Pons (tissue), 1 donor: ENCODE data around the gene BANP.
A peak's percentile ranks its signal among the peaks of the same experiment; 100 is the strongest.
"Not testable (repeated sequence)": the region's sequence is repeated elsewhere in the genome, so short reads cannot be mapped to it uniquely, and the experiment has no call there.

Experiments used
- DNase-seq: peaks from one replicate; pipeline ENCODE4 v3.0.0-alpha.2; 2016; ENCODE audit warnings: low spot score

Gene BANP

DNA sequence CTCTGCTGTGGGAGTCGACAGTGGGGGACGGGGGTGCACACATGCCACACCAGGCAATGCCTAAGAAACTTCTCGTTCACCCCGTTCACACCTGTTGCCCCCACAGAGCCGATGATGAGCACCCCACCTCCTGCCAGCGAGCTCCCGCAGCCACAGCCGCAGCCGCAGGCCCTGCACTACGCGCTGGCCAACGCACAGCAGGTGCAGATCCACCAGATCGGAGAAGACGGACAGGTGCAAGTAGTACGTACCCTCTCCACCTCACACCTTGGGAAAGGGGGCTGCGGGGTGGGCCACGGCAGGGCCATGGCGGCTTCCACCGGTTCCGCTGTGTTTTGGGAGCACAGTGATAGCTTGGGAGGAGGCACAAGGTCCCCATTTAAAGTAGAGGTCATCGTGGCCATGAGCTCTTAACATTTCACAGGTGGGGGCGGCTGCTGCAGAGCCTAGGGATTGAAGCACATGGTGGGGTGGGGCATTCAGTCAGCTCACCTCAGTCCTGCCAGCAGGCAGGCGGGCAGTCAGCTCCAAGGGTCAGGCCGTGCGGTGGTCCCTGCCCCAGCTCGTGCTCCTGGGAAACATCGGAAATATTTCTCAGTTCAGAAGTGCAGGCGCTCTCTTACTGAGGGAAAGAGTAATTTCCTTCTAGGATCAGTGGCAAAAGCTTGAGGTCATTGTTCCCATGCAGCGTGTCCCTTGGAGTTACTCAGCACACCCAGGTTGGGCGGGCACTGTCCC, 81.9 kb downstream of the BANP start:
- not testable (repeated sequence) for DNase-seq

GRCh38 chr16:88034770-88035169, 83.5 kb downstream of the BANP start:
- no peak for DNase-seq

DNA sequence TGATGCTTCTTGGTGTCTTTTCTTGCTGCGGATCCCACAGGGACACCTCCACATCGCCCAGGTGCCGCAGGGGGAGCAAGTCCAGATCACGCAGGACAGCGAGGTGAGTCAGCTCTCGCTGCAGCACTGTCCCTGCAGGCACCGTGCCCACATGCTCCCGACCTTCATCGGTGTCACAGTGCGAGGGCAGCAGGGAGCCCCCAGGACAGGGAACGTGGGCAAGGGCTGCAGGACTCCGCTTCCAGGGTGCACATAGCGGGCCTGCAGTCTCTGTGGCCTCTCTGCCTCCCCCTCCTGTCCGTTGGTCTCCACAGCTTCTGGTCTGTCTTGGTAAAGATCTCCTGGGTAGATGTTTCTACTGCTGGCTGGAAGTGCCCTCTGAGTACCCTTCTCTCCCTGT, 84.1 kb downstream of the BANP start:
- no peak for DNase-seq

DNA sequence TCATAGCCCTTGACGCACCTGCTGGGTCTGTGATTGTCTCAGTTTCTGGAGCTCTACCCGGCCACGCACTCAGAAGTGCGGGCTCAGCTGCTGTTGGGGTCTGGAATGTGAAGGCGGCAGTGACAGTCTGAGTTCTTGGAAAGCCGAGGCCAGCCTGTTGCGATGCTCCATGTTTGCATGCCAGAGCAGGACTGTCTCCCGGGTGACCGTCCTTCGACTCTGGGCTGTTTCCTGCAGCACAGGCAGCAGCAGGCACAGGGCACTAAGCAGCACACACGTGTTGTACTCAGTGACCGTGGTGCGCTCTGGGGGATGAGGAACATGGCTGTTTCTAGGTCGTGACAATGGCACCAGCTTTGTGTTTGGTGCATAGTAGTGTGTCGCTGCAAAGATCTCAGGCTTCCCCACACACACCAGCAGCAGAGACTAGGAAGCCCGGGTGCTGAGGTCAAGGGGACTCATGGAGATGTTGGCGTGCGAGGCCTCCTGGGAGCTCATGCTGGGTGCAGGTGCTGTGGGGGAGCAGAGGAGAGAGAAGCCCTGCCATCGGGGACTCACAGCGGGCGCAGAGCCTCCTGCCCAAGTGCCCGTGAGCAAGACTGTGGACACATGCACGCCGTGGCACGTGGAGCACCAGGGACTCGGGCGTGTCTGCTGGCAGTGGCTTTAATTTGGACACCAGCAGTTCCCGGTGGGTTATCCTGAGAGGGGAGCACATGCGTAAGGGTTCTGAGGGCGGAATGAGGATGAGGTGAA, 84.8 kb downstream of the BANP start:
- DNase-seq, result not testable (repeated sequence)

GRCh38 chr16:88036640-88036996, 85.4 kb downstream of the BANP start:
- not testable (repeated sequence) for DNase-seq

DNA sequence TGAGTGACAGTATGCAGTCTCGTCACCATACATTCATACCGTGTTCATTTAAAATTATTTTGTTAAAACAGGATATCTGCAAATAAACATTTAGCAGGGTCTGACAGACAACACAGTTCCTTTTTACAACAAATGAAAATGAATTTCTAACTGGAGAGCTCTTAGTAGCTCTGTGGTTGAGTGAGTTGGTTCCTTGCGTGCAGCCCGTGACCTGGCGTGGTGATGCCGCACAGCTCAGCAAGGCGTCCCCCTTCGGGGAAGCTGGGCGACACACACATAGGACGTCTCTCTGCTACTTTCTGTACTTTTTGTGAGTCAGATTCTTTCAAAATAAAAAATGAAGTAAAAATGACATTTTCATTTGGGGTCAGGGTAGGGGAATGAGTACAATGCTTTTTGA, 86.1 kb downstream of the BANP start:
- not testable (repeated sequence) for DNase-seq

GRCh38 chr16:88037876-88038525, 86.8 kb downstream of the BANP start:
- not testable (repeated sequence) for DNase-seq

DNA sequence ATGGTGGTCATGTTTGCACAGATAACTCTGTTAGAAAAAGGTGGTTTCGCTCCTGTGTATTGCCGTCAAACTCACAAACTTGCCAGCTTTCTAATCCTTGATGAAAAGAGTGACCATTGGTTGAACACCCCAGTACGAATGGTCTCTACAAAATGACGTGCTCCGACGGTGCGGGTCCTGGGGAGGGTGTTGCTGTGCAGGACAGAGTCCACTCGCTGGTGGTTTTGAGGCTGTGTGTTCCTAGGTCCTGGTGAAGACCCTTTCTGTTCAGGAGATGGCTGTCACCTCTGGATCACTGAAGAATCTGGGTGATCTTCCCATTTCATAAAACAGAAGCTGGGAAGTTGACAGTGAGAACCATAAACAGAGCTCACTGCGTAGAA, 87.3 kb downstream of the BANP start:
- not testable (repeated sequence) for DNase-seq

DNA sequence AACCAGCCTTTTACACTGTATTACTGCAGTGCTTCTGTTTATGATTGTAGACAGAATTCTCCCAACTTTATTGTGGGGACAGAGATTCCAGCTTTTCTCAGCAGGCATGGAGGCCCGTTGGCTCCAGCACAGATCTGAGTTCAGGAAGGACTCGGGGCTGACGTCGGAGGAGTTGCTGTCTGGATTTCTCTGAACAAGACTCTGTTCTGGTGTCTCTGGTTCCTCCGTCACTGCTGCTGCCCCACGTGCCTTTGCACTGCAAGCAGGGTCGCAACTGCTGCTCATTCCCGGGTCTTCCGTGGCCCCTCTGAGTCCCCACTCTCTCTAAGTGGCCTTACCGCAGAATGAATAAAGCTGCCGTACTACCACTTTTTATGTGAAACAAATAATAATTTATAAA, 88.4 kb downstream of the BANP start:
- DNase-seq, result no peak

GRCh38 chr16:88040196-88040876, 89.1 kb downstream of the BANP start:
- not testable (repeated sequence) for DNase-seq

DNA sequence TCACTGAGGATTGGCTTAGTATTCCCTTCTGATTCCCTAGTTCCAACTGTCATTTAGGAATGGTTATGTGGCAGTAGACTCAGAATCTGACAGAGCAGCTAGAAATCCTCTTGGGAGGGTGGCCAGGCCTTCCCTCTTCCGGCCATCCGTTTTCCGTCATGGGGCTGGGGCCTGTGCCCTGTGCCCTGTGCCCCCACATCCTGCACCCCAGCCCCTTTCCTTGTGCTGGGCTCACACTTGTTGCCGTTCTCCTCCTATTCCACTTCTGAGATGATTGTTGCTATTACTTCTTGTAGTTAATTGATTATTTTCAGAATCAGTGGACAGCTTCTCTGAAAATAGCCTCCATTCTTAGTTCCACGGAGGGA, 89.6 kb downstream of the BANP start:
- DNase-seq, result not testable (repeated sequence)

DNA sequence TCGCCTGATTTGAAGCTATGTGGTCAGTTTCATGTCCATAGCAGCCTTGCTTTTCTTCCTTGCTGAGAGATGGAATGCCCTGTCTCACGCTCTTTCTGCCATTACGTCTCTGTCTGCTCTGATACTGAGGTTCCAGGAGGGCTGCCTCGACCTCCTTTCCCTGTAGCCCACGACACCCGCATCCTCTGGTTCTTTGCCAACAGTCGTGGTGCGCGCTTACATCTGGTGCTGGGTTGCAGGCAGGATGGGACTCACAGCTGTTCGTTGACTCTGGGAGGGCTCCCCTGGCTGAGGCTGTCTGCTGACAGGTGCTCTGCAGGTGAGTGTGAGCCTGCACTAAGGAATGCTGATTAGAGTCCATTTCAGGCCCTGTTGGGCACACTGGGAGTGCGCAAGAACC, 90.3 kb downstream of the BANP start:
- DNase-seq, result not testable (repeated sequence)

DNA sequence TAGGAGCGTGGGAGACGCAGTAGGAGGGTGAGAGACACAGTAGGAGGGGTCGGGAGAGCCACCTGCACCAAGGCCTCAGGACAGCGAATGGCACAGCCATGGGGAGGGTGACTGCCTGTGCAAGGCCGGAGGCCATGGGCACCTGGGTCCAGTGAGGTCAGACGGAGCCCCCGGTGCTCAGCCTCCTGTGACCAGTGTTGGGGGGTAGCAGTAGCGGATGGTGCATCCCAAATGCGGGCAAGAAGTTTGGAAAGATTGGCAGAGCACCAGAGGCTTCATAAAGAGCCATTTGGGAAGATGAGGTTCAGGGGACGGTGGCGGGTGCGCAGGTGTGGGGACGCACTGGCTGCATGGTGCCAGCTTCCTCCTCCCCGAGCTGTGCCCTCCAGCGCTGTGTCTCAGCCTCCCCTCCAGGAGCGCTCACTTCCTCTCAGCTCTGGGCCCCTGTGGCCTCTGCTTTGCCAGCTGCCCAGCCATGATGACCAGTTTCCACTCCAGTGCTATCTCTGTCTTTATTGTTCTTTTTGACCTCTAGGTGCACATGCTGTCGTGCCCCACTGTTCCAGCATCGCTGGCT, 90.8 kb downstream of the BANP start:
- DNase-seq, result not testable (repeated sequence)

DNA sequence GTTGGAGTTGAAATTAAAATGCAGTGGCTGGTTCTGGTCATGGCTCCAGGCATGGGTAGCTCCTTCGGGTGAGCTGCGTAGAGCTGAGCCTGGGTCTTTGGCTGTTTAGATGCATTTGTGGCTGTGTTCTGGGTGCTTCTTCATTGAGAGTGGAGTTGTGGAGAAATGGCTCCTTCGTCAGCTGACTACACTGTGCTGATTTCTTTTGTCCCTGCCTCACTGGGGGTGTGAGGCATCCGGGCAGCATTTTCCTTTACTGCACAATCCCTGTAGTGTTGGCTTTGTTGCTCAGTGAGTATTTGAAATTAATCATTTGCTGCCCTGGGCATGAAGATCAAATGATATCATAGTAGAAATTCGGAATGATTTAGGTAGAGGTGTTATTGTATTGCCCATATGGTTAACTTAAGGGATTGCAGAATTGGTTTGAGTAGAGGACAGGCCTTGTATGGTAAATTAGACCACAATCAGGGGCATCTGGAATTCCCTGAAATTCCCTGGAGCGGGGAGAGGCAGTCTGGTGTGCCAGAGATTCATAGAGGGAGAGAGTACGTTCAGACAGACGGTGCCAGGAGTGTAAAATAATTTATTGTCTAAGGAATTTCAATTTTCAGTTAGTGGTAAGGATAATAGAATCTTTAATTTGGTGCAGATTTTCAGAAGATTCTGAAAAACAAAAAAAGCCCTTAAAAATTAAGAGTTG, 92.1 kb downstream of the BANP start:
- not testable (repeated sequence) for DNase-seq

DNA sequence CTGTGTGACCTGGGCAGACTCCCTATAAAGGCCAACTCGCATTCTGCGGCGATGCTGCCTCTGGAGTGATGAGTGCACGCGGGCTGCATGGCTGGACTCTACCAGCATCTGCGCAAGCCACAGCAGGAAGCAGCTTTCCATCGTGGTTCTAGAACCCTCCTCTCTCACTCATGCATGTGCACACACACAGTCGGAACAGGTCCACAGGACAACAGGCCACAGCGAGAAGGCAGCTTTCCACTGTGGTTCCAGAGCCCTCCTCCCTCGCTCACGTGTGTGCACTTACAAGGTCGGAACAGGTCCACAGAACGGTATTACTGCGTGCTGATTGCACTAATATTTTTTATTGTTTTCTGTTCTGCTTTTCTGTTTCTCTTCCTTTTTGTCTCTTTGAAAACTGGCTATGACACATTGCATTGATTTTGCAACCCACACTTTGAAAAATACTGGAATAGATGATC, 92.9 kb downstream of the BANP start:
- DNase-seq, result peak; percentile 23

DNA sequence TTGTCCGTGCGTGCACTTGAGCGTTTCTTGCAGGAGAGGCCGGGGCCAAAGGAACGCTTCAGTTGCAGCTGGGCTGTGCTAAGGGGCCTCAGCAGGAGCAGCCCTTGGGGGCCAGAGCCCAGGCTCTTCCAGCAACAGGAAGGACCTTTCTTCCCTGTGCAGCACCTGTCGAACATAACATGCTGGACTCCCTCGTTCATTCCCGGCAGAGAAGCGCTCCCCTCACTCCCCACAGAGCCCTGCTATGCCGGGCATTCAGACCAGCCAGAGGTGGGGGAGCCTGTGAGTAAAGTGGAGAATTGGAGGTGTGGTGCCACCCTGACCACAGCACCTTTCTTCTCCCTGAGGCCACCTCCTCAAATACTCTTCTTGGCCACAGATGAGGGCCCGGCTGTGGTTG, 94.1 kb downstream of the BANP start:
- not testable (repeated sequence) for DNase-seq

DNA sequence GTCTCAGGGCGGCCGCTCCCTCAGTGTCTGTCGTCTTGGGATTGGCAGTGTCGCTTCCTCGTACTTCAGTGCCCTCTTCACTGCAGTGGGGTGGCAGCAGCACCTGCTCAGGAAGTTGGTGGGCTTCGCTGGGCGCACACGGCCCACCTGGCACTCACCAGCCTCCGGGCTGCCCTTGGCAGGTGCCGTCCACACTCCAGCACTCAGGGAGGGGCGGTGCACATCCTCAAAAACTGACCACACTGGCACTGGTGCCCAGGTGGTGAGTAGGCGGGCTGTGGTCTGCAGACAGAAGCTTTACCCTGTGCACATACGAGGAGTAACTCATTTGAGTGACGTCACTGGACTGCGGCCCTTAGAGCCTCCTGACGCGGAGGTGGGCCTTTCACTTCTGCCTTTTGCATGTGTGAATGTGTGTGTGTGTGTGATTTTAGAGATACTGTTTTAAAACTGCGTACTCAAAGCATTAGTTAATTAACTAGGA, 94.6 kb downstream of the BANP start:
- no peak for DNase-seq

DNA sequence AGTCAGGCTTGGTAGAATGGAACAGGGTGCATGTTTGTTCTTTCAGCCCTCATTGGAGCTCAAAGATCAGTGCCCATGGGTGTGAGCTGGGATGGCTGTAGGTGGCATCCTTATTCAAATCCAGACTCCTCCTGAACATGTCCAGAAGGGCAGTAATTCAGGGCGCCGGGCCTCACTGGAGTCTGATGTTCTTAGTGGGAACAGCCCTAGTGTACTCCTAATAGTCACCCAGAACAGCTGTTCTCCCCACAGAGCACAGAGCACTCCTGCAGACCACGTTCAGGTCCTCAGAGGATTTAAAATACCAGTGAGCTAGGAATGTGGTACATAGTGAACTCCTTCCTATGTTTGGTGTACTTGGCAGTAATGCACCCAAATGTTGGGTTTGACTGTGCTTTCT, 96.2 kb downstream of the BANP start:
- DNase-seq, result no peak

DNA sequence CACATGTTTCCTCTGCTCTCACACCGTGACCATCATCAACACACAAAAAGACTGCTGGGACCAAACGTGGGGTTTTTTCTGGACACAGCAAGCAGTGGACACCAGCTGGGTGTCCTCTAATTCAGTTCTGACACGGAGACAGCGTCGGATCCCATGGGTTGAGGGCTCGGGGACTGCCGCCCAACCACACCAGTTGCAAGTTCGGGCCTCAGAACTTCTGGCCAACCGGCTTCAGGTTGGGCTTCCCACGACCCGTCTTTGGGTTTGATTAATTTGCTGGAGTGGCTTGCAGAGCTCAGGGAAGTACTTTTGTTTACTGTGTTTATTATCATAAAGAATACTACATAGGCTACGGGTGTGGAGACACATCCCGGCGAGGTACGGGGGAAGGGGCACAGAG, 97.8 kb downstream of the BANP start:
- no peak for DNase-seq

GRCh38 chr16:88049561-88050545, 98.6 kb downstream of the BANP start:
- no peak for DNase-seq
